ENCODE data around the gene GATA6. TPM values are rescaled to one million over a fixed set of nuclear protein-coding genes. Genes with fewer than 3 reads are reported as not detected.
A peak's percentile ranks its signal among the peaks of the same experiment; 100 is the strongest.

The GATA6 gene
- total RNA-seq, 1 donor from 2014 or later, result 2.5 TPM

- peaks cover 8% of the 10 kb centered on the region for H3K27me3 ChIP-seq (ENCODE audit: control insufficient read depth, insufficient read depth, low read length)
- H3K4me3 ChIP-seq (ENCODE audit: low read depth, low read length), result no peak overlapping the region
- DNase-seq (ENCODE audit: low read depth), result no peak
- TF ChIP-seq, protein P1, sequence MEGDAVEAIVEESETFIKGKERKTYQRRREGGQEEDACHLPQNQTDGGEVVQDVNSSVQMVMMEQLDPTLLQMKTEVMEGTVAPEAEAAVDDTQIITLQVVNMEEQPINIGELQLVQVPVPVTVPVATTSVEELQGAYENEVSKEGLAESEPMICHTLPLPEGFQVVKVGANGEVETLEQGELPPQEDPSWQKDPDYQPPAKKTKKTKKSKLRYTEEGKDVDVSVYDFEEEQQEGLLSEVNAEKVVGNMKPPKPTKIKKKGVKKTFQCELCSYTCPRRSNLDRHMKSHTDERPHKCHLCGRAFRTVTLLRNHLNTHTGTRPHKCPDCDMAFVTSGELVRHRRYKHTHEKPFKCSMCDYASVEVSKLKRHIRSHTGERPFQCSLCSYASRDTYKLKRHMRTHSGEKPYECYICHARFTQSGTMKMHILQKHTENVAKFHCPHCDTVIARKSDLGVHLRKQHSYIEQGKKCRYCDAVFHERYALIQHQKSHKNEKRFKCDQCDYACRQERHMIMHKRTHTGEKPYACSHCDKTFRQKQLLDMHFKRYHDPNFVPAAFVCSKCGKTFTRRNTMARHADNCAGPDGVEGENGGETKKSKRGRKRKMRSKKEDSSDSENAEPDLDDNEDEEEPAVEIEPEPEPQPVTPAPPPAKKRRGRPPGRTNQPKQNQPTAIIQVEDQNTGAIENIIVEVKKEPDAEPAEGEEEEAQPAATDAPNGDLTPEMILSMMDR (IDR thresholded peaks at IDR 0.05; ENCODE audit: insufficient read depth, low read length, poor library complexity, severe bottlenecking), result no peak
- no peaks in the 10 kb centered on the region for H3K36me3 ChIP-seq (ENCODE audit: control insufficient read depth, insufficient read depth, low read length)
These were observed 74.1 kb downstream of the GATA6 start for GRCh38 chr18:22243513-22243912.

GRCh38 chr18:22250026-22250425, 80.6 kb downstream of the GATA6 start:
- DNase-seq (ENCODE audit: low read depth), result no peak
- TF ChIP-seq, protein P1 (IDR thresholded peaks at IDR 0.05; ENCODE audit: insufficient read depth, low read length, poor library complexity, severe bottlenecking), result no peak
- no peak overlapping the region for H3K4me3 ChIP-seq (ENCODE audit: low read depth, low read length)

DNA sequence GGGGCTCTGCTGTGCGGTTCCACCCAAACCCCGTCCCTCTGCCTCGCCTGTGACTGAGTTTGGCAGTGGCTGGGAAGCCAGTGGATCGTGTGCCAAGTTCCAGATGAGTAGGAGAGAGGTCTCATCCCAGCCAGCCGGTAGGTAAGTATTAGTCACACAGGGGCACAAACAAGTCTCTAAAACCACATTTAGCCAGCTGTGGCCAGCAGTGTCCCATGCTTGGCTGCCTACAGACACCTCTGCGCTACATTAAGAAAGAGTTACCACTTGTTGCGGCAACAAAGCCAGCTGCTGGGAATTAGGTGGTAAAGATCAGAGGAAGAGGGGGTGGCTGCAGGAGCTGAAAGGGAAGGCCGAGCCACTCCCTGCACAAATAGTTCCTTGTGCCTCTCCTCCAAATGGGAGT, 81.2 kb downstream of the GATA6 start:
- H3K36me3 ChIP-seq (ENCODE audit: control insufficient read depth, insufficient read depth, low read length), result no peaks in the 10 kb centered on the region
- peaks cover 10% of the 10 kb centered on the region for H3K27me3 ChIP-seq (ENCODE audit: control insufficient read depth, insufficient read depth, low read length)
- DNase-seq (ENCODE audit: low read depth), result peak; percentile 81
- TF ChIP-seq, protein P1 (IDR thresholded peaks at IDR 0.05; ENCODE audit: insufficient read depth, low read length, poor library complexity, severe bottlenecking), result no peak
- no peak overlapping the region for H3K4me3 ChIP-seq (ENCODE audit: low read depth, low read length)

More at GRCh38 chr18:22250026-22250425, 80.6 kb downstream of the GATA6 start:
- peaks cover 12% of the 10 kb centered on the region for H3K27me3 ChIP-seq (ENCODE audit: control insufficient read depth, insufficient read depth, low read length)
- H3K36me3 ChIP-seq (ENCODE audit: control insufficient read depth, insufficient read depth, low read length), result no peaks in the 10 kb centered on the region

Other genes starting within 250 kb of the GATA6 start
- not detected in 2 replicates for gene CTAGE1, start 248.3 kb downstream of the GATA6 start, total RNA-seq

Measured in kidney epithelial cell (primary cell).